Activated CD4-positive, alpha-beta T cell treated with anti-CD3 and anti-CD28 coated beads for 36 hours (primary cell): ENCODE measurements around the gene PEAK1. TPM values are rescaled to one million over a fixed set of nuclear protein-coding genes. Genes with fewer than 3 reads are reported as not detected.

ENCODE experiments used
- ATAC-seq: fragments of 200-7000 bp; cut with Tn5 transposase; one replicate; pipeline ENCODE4 v1.10.0; 2021; ENCODE audit warnings: mild to moderate bottlenecking, moderate library complexity
- CTCF ChIA-PET: fragments of 350-600 bp; sonication (Branson Sonifier 250); formaldehyde crosslinking; loops from one replicate; lab custom pipeline; 2021; ENCODE audit warnings: antibody characterized with exemption; lab: Charles Lee
- POLR2A ChIA-PET: fragments of 350-600 bp; sonication (Branson Sonifier 250); formaldehyde crosslinking; loops from one replicate; lab custom pipeline; 2021; ENCODE audit warnings: antibody characterized with exemption, inconsistent platforms; lab: Charles Lee
- DNase-seq: peaks from one replicate; pipeline ENCODE4 v3.0.0-alpha.2; 2020
- H3K27ac Mint-ChIP-seq: one replicate; pipeline ENCODE4 v1.8.0; 2021; ENCODE audit warnings: mixed read lengths
- H3K27me3 Mint-ChIP-seq: one replicate; pipeline ENCODE4 v1.8.0; 2021; ENCODE audit warnings: mixed read lengths
- H3K36me3 Mint-ChIP-seq: one replicate; pipeline ENCODE4 v1.8.0; 2021; ENCODE audit warnings: low read depth, mixed read lengths
- H3K4me1 Mint-ChIP-seq: one replicate; pipeline ENCODE4 v1.8.0; 2021; ENCODE audit warnings: mixed read lengths
- H3K4me3 Mint-ChIP-seq: one replicate; pipeline ENCODE4 v1.8.0; 2021; ENCODE audit warnings: mild to moderate bottlenecking, moderate library complexity, mixed read lengths
- H3K9me3 Mint-ChIP-seq: one replicate; pipeline ENCODE4 v1.8.0; 2021; ENCODE audit warnings: low read depth, mixed read lengths
- intact Hi-C, 2 experiments: fragments of 100-400 bp; cut with DNase I in 1 of 2; cut with micrococcal nuclease in 1 of 2; formaldehyde crosslinking; loops; one replicate each; pipeline versions ENCODE4 v1.14.2 to v1.15.1; 2022 to 2024; cut with DNase I, micrococcal nuclease
- total RNA-seq, 2 experiments: library from RNA; stranded (reverse); gene quantifications; one replicate each; pipeline ENCODE4 v1.2.3, GENCODE V29; 2021

Gene PEAK1
- total RNA-seq, 2 experiments from 2014 or later = 26.5 to 27.0 TPM

DNA sequence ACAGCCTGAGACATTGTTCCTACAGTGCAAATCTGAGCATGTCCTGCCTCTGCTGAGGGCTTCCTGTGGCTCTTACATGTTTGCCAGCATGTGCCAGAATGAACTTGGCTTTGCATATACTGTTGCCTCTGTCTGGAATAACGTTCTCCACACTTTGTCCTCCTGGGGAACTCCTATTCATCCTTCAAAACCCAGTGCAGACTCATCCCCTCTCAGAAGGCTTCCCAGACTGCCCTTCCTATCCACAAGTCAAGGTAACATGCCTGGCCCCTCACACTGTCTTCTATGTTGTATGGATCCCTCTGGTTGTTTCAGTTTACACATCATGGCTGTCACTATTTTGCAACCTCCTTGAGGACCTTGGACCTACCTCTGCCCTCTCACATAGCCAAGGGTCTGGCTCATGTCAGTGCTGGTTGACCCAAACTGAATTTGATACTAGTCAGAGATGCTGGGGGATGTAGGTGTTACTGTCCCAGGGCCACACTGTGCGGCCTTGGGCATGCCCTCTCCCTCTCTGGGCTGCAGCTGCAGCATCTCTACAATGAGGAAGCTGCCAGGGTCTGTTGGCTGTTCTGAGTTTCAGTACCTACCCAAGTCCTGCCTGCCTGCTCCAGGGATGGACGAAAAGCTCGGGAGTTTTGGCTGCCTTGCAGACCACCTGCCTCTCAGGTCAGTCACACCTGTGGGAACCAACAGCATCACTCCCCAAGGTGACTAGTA is 320.0 kb downstream of the PEAK1 start:
- no peaks in the 10 kb centered on the region for H3K4me1 Mint-ChIP-seq
- POLR2A ChIA-PET = interaction anchor here (0.6 kb wide), 1 partner anchor 43 kb away, joined by 4 read pairs; no protein-coding TSS in a partner anchor
- H3K27ac Mint-ChIP-seq = no peak overlapping the region
- no peaks in the 10 kb centered on the region for H3K9me3 Mint-ChIP-seq
- H3K27me3 Mint-ChIP-seq = no peaks in the 10 kb centered on the region
- ATAC-seq = no peak
- H3K36me3 Mint-ChIP-seq = no peaks in the 10 kb centered on the region
- intact Hi-C loops = no loop called here
- CTCF ChIA-PET = interaction anchor here (0.9 to 1.4 kb wide), 3 partner anchors 13 to 443 kb away, joined by 3 to 4 read pairs (median 3); no protein-coding TSS in a partner anchor
- no peak for DNase-seq
- H3K4me3 Mint-ChIP-seq = no peak overlapping the region

- DNase-seq (no peak), ATAC-seq (no peak)
- Mint-ChIP-seq H3K36me3 (no peaks in the 10 kb centered on the region), H3K9me3 (no peaks in the 10 kb centered on the region), H3K4me3 (no peak overlapping the region), H3K4me1 (no peaks in the 10 kb centered on the region), H3K27me3 (no peaks in the 10 kb centered on the region), H3K27ac (no peak overlapping the region)
- CTCF ChIA-PET = interaction anchor here (1.4 to 1.7 kb wide), 2 partner anchors 16 to 444 kb away, joined by 4 to 6 read pairs; no protein-coding TSS in a partner anchor
- intact Hi-C loops = no loop called here
- POLR2A ChIA-PET = no interaction called here
Measured at GRCh38 chr15:77098572-77098971, 321.3 kb downstream of the PEAK1 start.

- H3K27ac Mint-ChIP-seq = no peak overlapping the region
- intact Hi-C loops = no loop called here
- no peaks in the 10 kb centered on the region for H3K9me3 Mint-ChIP-seq
- DNase-seq = no peak
- ChIA-PET POLR2A (no interaction called here), CTCF (interaction anchor here (0.9 to 2.0 kb wide), 4 partner anchors 9 to 124 kb away, joined by 3 to 7 read pairs (median 5); no protein-coding TSS in a partner anchor)
- H3K36me3 Mint-ChIP-seq = no peaks in the 10 kb centered on the region
- ATAC-seq = no peak
- H3K27me3 Mint-ChIP-seq = no peaks in the 10 kb centered on the region
- H3K4me1 Mint-ChIP-seq = no peaks in the 10 kb centered on the region
- H3K4me3 Mint-ChIP-seq = no peak overlapping the region
Measured at GRCh38 chr15:77097921-77098320, 322.0 kb downstream of the PEAK1 start.

- DNase-seq (no peak), ATAC-seq (no peak)
- Mint-ChIP-seq H3K27ac (no peak overlapping the region), H3K4me3 (no peak overlapping the region), H3K36me3 (no peaks in the 10 kb centered on the region), H3K27me3 (no peaks in the 10 kb centered on the region), H3K9me3 (no peaks in the 10 kb centered on the region), H3K4me1 (no peaks in the 10 kb centered on the region)
- CTCF ChIA-PET = interaction anchor here (0.9 to 2.0 kb wide), 4 partner anchors 9 to 123 kb away, joined by 3 to 7 read pairs (median 5); no protein-coding TSS in a partner anchor
- POLR2A ChIA-PET = no interaction called here
- intact Hi-C loops = no loop called here
Measured at GRCh38 chr15:77097248-77097721, 322.6 kb downstream of the PEAK1 start.

DNA sequence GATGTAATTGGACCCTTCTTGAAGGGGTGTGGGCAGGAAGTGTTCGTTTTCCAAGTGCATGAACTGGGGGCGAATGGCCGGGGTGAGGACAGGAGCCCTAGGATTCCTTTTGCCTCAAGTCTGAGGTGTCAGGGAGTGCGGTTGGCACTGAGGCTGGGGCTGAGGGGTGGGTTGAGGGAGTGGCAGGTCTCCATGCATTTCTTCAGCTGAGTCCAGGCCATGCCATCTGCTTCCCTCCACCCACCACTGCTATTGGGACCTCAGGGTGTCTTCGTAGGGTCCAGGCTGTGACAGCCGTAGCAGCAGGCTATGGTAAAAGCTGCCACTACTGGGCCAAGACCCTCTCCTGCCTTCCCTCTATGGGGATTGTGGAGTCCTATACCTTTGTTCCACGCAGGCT is 323.4 kb downstream of the PEAK1 start:
- no peaks in the 10 kb centered on the region for H3K36me3 Mint-ChIP-seq
- ChIA-PET CTCF (interaction anchor here (2.0 kb wide), 1 partner anchor 123 kb away, joined by 7 read pairs; no protein-coding TSS in a partner anchor), POLR2A (no interaction called here)
- H3K4me3 Mint-ChIP-seq = no peak overlapping the region
- intact Hi-C loops = no loop called here
- ATAC-seq (no peak), DNase-seq (no peak)
- no peaks in the 10 kb centered on the region for H3K4me1 Mint-ChIP-seq
- no peak overlapping the region for H3K27ac Mint-ChIP-seq
- no peaks in the 10 kb centered on the region for H3K9me3 Mint-ChIP-seq
- H3K27me3 Mint-ChIP-seq = no peaks in the 10 kb centered on the region

GRCh38 chr15:77096138-77096537 is 323.8 kb downstream of the PEAK1 start:
- H3K4me3 Mint-ChIP-seq = no peak overlapping the region
- intact Hi-C loops = no loop called here
- no peaks in the 10 kb centered on the region for H3K9me3 Mint-ChIP-seq
- DNase-seq (no peak), ATAC-seq (no peak)
- H3K27me3 Mint-ChIP-seq = no peaks in the 10 kb centered on the region
- H3K27ac Mint-ChIP-seq = no peak overlapping the region
- no peaks in the 10 kb centered on the region for H3K36me3 Mint-ChIP-seq
- no peaks in the 10 kb centered on the region for H3K4me1 Mint-ChIP-seq
- POLR2A ChIA-PET = no interaction called here
- CTCF ChIA-PET = interaction anchor here (1.0 to 2.0 kb wide), 2 partner anchors 9 to 122 kb away, joined by 4 to 7 read pairs; no protein-coding TSS in a partner anchor

DNA sequence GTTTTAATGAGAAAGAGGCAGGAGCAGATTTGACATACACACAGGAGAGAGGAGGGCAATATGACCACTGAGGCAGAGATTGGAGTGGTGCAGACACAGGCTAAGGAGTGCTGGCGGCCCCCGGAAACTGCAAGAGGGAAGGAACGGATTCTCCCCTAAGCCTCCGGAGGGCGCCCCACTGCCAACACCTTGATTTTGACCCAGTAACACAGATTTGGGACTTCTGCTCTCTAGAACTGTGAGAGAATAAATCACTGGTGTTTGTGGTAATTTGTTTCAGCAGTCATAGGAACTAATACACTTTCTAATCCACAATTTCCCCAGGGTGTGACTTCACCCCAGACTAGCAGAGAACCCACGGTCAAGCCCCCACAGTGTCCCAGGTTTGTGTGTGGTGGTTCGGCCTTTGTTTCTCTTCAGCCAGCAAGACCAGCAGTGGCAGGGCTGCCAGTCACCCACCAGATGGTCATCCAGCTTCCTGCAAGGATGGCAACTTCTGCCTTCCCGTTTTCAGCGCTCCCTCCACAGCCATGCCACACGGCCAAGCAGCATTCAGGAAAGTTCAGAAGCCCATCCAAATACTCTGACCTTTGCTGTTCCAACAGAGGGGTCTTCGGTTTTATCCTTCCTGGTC is 325.4 kb downstream of the PEAK1 start:
- Mint-ChIP-seq H3K4me1 (no peaks in the 10 kb centered on the region), H3K4me3 (no peak overlapping the region), H3K36me3 (no peaks in the 10 kb centered on the region), H3K27ac (no peak overlapping the region), H3K9me3 (no peaks in the 10 kb centered on the region), H3K27me3 (no peaks in the 10 kb centered on the region)
- ChIA-PET POLR2A (no interaction called here), CTCF (interaction anchor here (0.7 to 1.7 kb wide), 5 partner anchors 8 to 1154 kb away, joined by 3 to 7 read pairs (median 3); no protein-coding TSS in a partner anchor)
- peak; percentile 43 for DNase-seq
- no peak for ATAC-seq
- intact Hi-C loops = loop anchor here (5.0 kb wide), 1 partner anchor 122 kb away; no protein-coding TSS in a partner anchor

- CTCF ChIA-PET = interaction anchor here (0.7 to 1.7 kb wide), 4 partner anchors 9 to 1155 kb away, joined by 3 to 7 read pairs (median 4); no protein-coding TSS in a partner anchor
- DNase-seq = no peak
- no peak for ATAC-seq
- Mint-ChIP-seq H3K4me1 (no peaks in the 10 kb centered on the region), H3K36me3 (no peaks in the 10 kb centered on the region), H3K27me3 (no peaks in the 10 kb centered on the region), H3K9me3 (no peaks in the 10 kb centered on the region), H3K27ac (no peak overlapping the region), H3K4me3 (no peak overlapping the region)
- intact Hi-C loops = loop anchor here (5.0 kb wide), 1 partner anchor 121 kb away; no protein-coding TSS in a partner anchor
- POLR2A ChIA-PET = no interaction called here
Measured at GRCh38 chr15:77093436-77093835, 326.5 kb downstream of the PEAK1 start.

DNA sequence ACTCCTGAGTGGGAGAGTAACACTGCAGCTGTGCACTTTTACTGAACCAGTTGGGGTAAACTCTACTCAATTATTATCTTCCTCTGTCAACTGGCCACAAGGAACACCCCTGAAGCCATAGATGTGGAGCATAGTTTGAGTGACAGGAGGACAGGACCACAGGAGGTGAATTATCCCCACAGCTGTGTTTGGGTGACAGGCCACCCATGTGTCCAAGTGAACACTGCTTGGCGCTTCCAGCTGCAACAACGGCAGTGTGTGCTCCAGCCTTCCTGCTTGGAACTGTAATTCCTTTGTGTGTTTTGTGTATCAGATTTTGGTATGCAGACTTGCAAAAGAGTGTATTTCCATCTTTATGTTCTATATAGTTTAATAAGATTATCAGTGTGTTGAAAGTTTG is 328.8 kb downstream of the PEAK1 start:
- H3K27ac Mint-ChIP-seq = no peak overlapping the region
- DNase-seq (no peak), ATAC-seq (no peak)
- ChIA-PET CTCF (interaction anchor here (0.7 to 1.4 kb wide), 2 partner anchors 12 to 1057 kb away, joined by 3 to 4 read pairs; no protein-coding TSS in a partner anchor), POLR2A (no interaction called here)
- H3K27me3 Mint-ChIP-seq = no peaks in the 10 kb centered on the region
- H3K9me3 Mint-ChIP-seq = no peaks in the 10 kb centered on the region
- H3K36me3 Mint-ChIP-seq = no peaks in the 10 kb centered on the region
- intact Hi-C loops = loop anchor here (5.0 kb wide), 1 partner anchor 119 kb away; no protein-coding TSS in a partner anchor
- no peak overlapping the region for H3K4me3 Mint-ChIP-seq
- H3K4me1 Mint-ChIP-seq = no peaks in the 10 kb centered on the region

- POLR2A ChIA-PET = no interaction called here
Measured at GRCh38 chr15:77087213-77087612, 332.7 kb downstream of the PEAK1 start.

DNA sequence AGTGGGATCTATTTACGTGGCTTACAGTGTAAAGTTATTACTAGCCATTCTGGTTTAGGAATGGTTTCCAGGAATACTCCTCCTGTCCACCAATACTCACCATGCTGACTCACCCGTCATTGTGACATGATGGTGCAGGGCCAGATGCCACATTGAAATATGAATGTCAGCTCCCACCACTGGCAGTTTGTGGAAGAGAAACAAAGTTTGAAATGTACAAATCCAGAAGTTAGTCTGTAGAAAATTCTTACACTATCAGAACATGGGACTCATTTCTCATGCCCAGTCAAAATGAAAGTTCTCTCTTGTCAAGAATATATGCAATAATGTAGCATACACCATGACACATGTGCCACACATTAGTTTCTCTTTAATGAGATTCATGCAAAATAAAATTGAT is 334.6 kb downstream of the PEAK1 start:
- peak; percentile 71 for ATAC-seq
- Mint-ChIP-seq H3K4me1 (peaks cover 32% of the 10 kb centered on the region), H3K9me3 (no peaks in the 10 kb centered on the region), H3K36me3 (no peaks in the 10 kb centered on the region), H3K27ac (peak overlapping the region; percentile 49), H3K27me3 (no peaks in the 10 kb centered on the region), H3K4me3 (no peak overlapping the region)
- intact Hi-C loops = no loop called here
- CTCF ChIA-PET = interaction anchor here (0.6 to 1.5 kb wide), 2 partner anchors 14 to 458 kb away, joined by 3 read pairs; partner anchors contain the start of gene TSPAN3
- DNase-seq = peak; percentile 26
- POLR2A ChIA-PET = no interaction called here

More at GRCh38 chr15:77087213-77087612, 332.7 kb downstream of the PEAK1 start:
- CTCF ChIA-PET = interaction anchor here (1.2 kb wide), 1 partner anchor 20 kb away, joined by 4 read pairs; no protein-coding TSS in a partner anchor
- no peaks in the 10 kb centered on the region for H3K36me3 Mint-ChIP-seq
- H3K27ac Mint-ChIP-seq = no peak overlapping the region
- H3K27me3 Mint-ChIP-seq = no peaks in the 10 kb centered on the region
- DNase-seq (no peak), ATAC-seq (no peak)
- intact Hi-C loops = no loop called here
- H3K4me1 Mint-ChIP-seq = peaks cover 25% of the 10 kb centered on the region
- H3K4me3 Mint-ChIP-seq = no peak overlapping the region
- H3K9me3 Mint-ChIP-seq = no peaks in the 10 kb centered on the region
